ENCODE results near the gene HSD17B12.

DNA sequence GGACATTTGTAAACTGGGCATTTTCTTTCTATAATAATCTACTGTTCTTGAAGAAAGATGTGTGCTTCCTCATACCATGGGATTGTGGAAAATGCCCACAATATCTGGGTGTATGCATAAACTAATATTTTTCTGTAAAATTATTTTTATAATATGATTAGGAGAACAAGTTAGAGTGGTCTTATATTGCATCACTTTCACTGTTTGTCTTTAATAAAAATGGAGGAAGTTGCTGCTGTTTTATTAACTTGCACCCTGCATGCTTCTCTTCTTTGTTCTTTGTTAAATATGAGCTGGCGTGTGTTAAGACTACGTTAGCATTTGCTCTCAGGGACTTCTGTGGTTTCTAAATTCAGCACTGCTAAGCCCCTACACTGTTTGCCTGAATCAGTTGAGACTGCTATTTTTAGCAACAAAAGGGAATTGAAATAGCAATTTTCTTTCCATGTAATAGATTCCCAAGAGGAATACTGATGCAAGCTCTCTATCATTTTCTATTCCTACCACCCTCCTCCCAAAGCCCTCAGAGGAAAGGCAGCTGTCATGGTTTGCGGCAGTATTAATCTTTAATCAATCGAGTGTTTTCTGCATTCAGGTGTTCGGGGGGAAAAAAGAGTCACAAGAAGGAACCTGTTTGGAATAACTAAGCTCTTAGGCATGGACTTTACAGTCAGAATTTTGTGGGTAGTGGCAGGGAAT is 56.1 kb downstream of the HSD17B12 start:
- TF ChIP-seq, protein P1, sequence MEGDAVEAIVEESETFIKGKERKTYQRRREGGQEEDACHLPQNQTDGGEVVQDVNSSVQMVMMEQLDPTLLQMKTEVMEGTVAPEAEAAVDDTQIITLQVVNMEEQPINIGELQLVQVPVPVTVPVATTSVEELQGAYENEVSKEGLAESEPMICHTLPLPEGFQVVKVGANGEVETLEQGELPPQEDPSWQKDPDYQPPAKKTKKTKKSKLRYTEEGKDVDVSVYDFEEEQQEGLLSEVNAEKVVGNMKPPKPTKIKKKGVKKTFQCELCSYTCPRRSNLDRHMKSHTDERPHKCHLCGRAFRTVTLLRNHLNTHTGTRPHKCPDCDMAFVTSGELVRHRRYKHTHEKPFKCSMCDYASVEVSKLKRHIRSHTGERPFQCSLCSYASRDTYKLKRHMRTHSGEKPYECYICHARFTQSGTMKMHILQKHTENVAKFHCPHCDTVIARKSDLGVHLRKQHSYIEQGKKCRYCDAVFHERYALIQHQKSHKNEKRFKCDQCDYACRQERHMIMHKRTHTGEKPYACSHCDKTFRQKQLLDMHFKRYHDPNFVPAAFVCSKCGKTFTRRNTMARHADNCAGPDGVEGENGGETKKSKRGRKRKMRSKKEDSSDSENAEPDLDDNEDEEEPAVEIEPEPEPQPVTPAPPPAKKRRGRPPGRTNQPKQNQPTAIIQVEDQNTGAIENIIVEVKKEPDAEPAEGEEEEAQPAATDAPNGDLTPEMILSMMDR (IDR thresholded peaks at IDR 0.05; ENCODE audit: poor library complexity) = no peak
- no peak for TF ChIP-seq EZH2 (IDR thresholded peaks at IDR 0.05; ENCODE audit: borderline replicate concordance)
